NCI-H2196 (cell line): ENCODE results near the gene GOLPH3.
"Not testable (repeated sequence)": the region's sequence is repeated elsewhere in the genome, so short reads cannot be mapped to it uniquely, and the experiment has no call there.

Experiments used
- DNase-seq: peaks from one replicate; lab custom pipeline; 2025; ENCODE audit not compliant: unreplicated experiment; lab: John Stamatoyannopoulos, UW

Gene GOLPH3

GRCh38 chr5:32174011-32174870, at the start of gene GOLPH3:
TSS of gene GOLPH3 (minus strand) at chr5:32174319. CDS start at chr5:32174034, 285 bp downstream.
- DNase-seq: peak; percentile 98

- no peak for DNase-seq
Observed at GRCh38 chr5:32222723-32223470, 48.8 kb upstream of the GOLPH3 start.

DNA sequence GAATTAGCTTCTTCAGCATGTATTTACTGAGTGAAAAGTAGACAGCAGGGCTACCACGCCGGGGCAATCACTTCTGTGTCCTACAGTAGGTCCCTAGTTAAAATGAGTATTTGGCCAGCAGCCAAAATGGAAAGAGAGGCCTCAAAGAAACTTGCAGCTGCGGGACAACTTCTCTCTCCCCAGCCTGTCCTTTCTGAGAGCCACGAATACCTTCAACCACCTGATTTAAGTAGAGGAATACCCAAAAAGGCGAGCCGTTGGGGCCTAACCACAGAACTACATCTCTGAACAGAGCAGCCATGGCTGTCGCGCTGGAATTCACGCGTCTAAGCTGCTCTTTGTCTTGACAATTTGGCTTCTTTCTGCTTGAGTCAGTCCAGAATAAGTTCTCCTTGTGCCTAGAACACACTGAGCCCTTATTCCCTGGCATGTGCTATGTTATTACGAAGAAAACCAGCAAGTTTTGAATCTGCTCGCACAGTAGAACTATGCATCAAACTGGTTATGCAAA, 43.8 kb upstream of the GOLPH3 start:
- peak; percentile 16 for DNase-seq

- DNase-seq: not testable (repeated sequence)
Observed at GRCh38 chr5:32214344-32214743, 40.2 kb upstream of the GOLPH3 start.

- no peak for DNase-seq
Observed at GRCh38 chr5:32210151-32210550, 36.0 kb upstream of the GOLPH3 start.

DNA sequence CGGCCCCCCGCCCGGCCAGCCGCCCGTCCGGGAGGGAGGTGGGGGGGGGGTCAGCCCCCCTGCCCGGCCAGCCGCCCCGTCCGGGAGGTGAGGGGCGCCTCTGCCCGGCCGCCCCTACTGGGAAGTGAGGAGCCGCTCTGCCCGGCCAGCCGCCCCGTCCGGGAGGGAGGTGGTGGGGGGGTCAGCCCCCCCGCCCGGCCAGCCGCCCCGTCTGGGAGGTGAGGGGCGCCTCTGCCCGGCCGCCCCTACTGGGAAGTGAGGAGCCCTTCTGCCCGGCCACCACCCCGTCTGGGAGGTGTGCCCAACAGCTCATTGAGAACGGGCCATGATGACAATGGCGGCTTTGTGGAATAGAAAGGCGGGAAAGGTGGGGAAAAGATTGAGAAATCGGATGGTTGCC, 34.7 kb upstream of the GOLPH3 start:
- not testable (repeated sequence) for DNase-seq

GRCh38 chr5:32207355-32207634, 33.2 kb upstream of the GOLPH3 start:
- no peak for DNase-seq

- DNase-seq: no peak
Observed at GRCh38 chr5:32206509-32207354, 32.6 kb upstream of the GOLPH3 start.

GRCh38 chr5:32206053-32206452, 31.9 kb upstream of the GOLPH3 start:
- no peak for DNase-seq

- no peak for DNase-seq
Observed at GRCh38 chr5:32202394-32202793, 28.3 kb upstream of the GOLPH3 start.

GRCh38 chr5:32201122-32201753, 27.1 kb upstream of the GOLPH3 start:
- no peak for DNase-seq

GRCh38 chr5:32197032-32197431, 22.9 kb upstream of the GOLPH3 start:
- no peak for DNase-seq

GRCh38 chr5:32195265-32195664, 21.1 kb upstream of the GOLPH3 start:
- DNase-seq: no peak

GRCh38 chr5:32193591-32193990, 19.5 kb upstream of the GOLPH3 start:
- DNase-seq: peak; percentile 93

DNA sequence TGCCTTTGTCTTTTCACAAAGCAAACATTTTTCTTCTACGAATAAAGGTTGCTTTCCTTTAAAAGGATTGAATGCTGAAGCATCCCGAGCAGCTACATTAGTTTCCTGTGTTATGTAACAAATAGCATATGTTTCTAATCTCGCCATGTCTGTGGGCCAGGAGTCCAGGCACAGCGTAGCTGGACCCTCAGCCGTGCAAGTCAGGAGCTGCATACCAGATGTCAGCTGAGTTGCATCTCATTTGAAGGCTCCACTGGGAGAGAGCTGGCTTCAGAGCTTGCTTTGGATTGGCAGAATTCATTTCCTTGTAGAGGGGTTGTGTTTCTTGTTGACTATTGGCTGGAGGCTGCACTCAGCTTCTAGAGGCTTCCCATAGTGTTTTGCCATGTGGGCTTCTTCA, 16.0 kb upstream of the GOLPH3 start:
- DNase-seq: no peak

GRCh38 chr5:32187675-32188074, 13.6 kb upstream of the GOLPH3 start:
- no peak for DNase-seq

- no peak for DNase-seq
Observed at GRCh38 chr5:32182463-32183063, 8.4 kb upstream of the GOLPH3 start.

- DNase-seq: peak; percentile 77
Observed at GRCh38 chr5:32173267-32174010, 680 bp downstream of the GOLPH3 start.

- no peak for DNase-seq
Observed at GRCh38 chr5:32172923-32173266, 1.2 kb downstream of the GOLPH3 start.
